ENCODE data around the gene TGIF2. TPM values are rescaled to one million over a fixed set of nuclear protein-coding genes. Genes with fewer than 3 reads are reported as not detected.

TGIF2 gene
- total and polyA plus RNA-seq, 9 of the 15 experiments (the other 6 are each of a cell fraction or from before 2014, with no cell fraction given) = 6.8 to 27.8 (median 15.7) TPM

DNA sequence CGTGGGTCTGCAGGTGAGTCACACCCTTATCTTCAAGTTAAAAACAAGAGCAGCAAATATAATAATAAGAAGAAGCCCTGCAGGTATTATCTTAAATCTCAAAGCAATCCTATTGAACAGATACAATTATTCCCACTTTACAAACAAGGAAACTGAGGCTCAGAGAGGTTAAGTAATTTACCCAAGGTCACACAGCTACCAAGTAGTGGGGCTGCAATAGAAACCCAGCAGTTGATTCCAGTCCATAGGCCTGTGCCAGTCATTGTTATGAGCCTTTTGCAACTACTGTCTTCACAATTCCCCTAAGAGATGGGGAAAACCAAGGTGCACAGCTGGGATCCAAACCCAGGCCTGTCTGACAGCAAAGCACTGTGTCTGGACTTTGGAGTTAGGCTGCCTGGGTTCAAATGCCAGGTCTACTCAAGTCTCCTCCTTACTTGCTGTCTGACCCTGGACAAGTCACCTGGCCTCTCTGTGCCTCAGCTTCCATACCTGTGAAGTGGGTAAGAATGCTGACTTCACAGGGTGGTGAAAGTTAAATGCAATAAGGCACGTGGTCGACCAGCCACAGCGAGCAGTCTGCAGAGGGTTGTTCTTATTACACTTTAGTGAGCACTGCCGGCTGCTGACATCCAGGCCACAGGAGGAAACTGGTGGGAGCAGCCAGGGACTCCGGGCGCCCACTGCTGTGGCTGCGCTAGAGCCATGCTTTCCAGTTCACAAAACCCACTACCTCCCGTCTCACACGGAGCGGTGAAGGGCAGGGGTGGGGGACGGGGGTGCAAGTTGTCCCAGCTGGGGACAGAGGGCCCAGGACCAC lies 26.0 kb upstream of the TGIF2 start (continued):
- no peak for TF ChIP-seq ZNF121 (CRISPR knock-in tag; conservative IDR thresholded peaks at IDR 0.05)
- TF ChIP-seq BRD9 (IDR thresholded peaks at IDR 0.05; ENCODE audit: low read depth, partially characterized antibody) = peak; percentile 33
- no peak for TF ChIP-seq ZNF511 (CRISPR knock-in tag; IDR thresholded peaks at IDR 0.05)
- TF ChIP-seq ZNF24 (IDR thresholded peaks at IDR 0.05) = no peak
- TF ChIP-seq ADNP (tag; IDR thresholded peaks at IDR 0.05) = peak; percentile 86
- TF ChIP-seq THRA (IDR thresholded peaks at IDR 0.05) = no peak
- no peak for TF ChIP-seq NCOA1 (IDR thresholded peaks at IDR 0.05; ENCODE audit: low read depth)
- TF ChIP-seq TAF15 (IDR thresholded peaks at IDR 0.05; ENCODE audit: low read depth, low read length) = no peak
- no peak for TF ChIP-seq SUPT5H (IDR thresholded peaks at IDR 0.05)

DNA sequence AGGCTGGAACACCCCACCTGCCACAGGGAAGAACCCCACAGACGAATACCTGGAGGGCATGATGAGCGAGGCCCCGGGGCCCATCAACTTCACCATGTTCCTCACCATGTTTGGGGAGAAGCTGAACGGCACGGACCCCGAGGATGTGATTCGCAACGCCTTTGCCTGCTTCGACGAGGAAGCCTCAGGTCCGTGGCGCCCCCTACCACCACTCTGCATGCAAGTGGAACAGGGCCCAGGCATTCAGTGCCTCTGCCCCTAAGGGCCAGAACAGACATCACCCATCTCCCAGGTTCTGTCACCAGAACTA lies 25.4 kb upstream of the TGIF2 start:
- ChIA-PET CTCF (ENCODE audit: low intra/inter-chr PET ratio) (no interaction called here), POLR2A (interaction anchor here (0.6 kb wide), 1 partner anchor 38 kb away, joined by 3 read pairs; no protein-coding TSS in a partner anchor)
- no peak overlapping the region for H3K4me3 ChIP-seq
- H2AFZ ChIP-seq (ENCODE audit: low read depth, low read length) = no peak overlapping the region
- TF ChIP-seq HMG20A (CRISPR knock-in tag; conservative IDR thresholded peaks at IDR 0.05) = no peak
- TF ChIP-seq ZNF551 (CRISPR knock-in tag; IDR thresholded peaks at IDR 0.05) = no peak
- TF ChIP-seq ZNF644 (tag; IDR thresholded peaks at IDR 0.05; ENCODE audit: low read depth) = no peak
- TF ChIP-seq MEIS2 (IDR thresholded peaks at IDR 0.05; ENCODE audit: partially characterized antibody) = no peak
- TF ChIP-seq, protein P1, sequence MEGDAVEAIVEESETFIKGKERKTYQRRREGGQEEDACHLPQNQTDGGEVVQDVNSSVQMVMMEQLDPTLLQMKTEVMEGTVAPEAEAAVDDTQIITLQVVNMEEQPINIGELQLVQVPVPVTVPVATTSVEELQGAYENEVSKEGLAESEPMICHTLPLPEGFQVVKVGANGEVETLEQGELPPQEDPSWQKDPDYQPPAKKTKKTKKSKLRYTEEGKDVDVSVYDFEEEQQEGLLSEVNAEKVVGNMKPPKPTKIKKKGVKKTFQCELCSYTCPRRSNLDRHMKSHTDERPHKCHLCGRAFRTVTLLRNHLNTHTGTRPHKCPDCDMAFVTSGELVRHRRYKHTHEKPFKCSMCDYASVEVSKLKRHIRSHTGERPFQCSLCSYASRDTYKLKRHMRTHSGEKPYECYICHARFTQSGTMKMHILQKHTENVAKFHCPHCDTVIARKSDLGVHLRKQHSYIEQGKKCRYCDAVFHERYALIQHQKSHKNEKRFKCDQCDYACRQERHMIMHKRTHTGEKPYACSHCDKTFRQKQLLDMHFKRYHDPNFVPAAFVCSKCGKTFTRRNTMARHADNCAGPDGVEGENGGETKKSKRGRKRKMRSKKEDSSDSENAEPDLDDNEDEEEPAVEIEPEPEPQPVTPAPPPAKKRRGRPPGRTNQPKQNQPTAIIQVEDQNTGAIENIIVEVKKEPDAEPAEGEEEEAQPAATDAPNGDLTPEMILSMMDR (IDR thresholded peaks at IDR 0.05 in 2 of 3, conservative IDR thresholded peaks at IDR 0.05 in 1 of 3; ENCODE audit: insufficient read depth in 2 of 3, low read depth in 1 of 3, low read length in 3 of 3) = peak; percentile 41 to 66 (median 44)
- peak in 1 of 2 experiments; percentile 33; a peak in 2 of 4 replicates for TF ChIP-seq RAD21 (CRISPR knock-in tag; conservative IDR thresholded peaks at IDR 0.05 in 1 of 2, IDR thresholded peaks at IDR 0.05 in 1 of 2)
- DNase-seq (ENCODE audit: extremely low read depth in 1 of 4, low spot score in 3 of 4) = peak in 3 of 4 experiments; percentile 38 to 45 (median 44)
- H4K20me1 ChIP-seq (replicated peaks; ENCODE audit: control insufficient read depth, insufficient read depth, low read length) = no peaks in the 10 kb centered on the region
- H3K9ac ChIP-seq (ENCODE audit: insufficient read depth in 1 of 2, low read depth in 2 of 2, low read length in 2 of 2) = no peak overlapping the region
- FAIRE-seq = no peak
- intact Hi-C loops (cut with micrococcal nuclease) = loop anchor here (10.0 kb wide), 1 partner anchor 113 kb away; no protein-coding TSS in a partner anchor
- peaks cover 0 to 39% of the 10 kb centered on the region in 2 experiments; a peak in 3 of 5 replicates for H3K4me1 ChIP-seq (replicated peaks in 1 of 2; ENCODE audit: control insufficient read depth in 2 of 2, insufficient read depth in 2 of 2, low read length in 2 of 2)
- H3K9me1 ChIP-seq (ENCODE audit: control insufficient read depth, insufficient read depth, low read length) = no peaks in the 10 kb centered on the region
- no TSS peak for BruUV-seq (replicated peaks)
- in situ Hi-C loops (cut with MboI) = loop anchor here (10.0 kb wide), 1 partner anchor 1473 kb away; no protein-coding TSS in a partner anchor
- H3K4me2 ChIP-seq (ENCODE audit: insufficient read depth, low read length) = no peak overlapping the region
- ATAC-seq = peak; percentile 66
- H3K9me3 ChIP-seq (replicated peaks; ENCODE audit: control insufficient read depth, insufficient read depth, low read depth, low read length) = no peaks in the 10 kb centered on the region
- no peaks in the 10 kb centered on the region for H3K27me3 ChIP-seq (ENCODE audit: control insufficient read depth in 2 of 2, insufficient read depth in 2 of 2, low read length in 2 of 2)
- 46% methylated on average over 5 of the region's 12 CpGs for WGBS (ENCODE audit: insufficient coverage, low coverage, missing lambda C conversion rate)
- no peaks in the 10 kb centered on the region for H3K79me2 ChIP-seq (ENCODE audit: control insufficient read depth, insufficient read depth, low read length)
- H3K27ac ChIP-seq (ENCODE audit: extremely low read depth, low read depth, low read length) = no peak overlapping the region
- no peaks in the 10 kb centered on the region for H3K36me3 ChIP-seq (ENCODE audit: control insufficient read depth, insufficient read depth, low read length)

Measured in K562 (cell line).